H1 (cell line): ENCODE measurements around the gene SLC26A8. TPM values are rescaled to one million over a fixed set of nuclear protein-coding genes. Genes with fewer than 3 reads are reported as not detected.

ENCODE experiments used
- CTBP2 ChIP-seq: IDR thresholded peaks from 2 replicates; pipeline ENCODE4 v1.7.0; 2011; ENCODE audit warnings: borderline replicate concordance, mild to moderate bottlenecking, moderate library complexity, mixed read lengths, low read length; ENCODE audit not compliant: insufficient read depth, insufficient read length
- NANOG ChIP-seq: IDR thresholded peaks from 2 replicates; pipeline ENCODE4 v1.6.1; 2011; ENCODE audit warnings: low read length, low read depth, mild to moderate bottlenecking, inconsistent platforms; ENCODE audit not compliant: insufficient read depth, poor library complexity, severe bottlenecking
- PHF8 ChIP-seq: fragments of 200-600 bp; sonication (generic); conservative IDR thresholded peaks from 2 replicates; pipeline ENCODE4 v1.7.1; 2012; ENCODE audit warnings: low read depth, mild to moderate bottlenecking, inconsistent platforms, low read length, moderate library complexity
- SRF ChIP-seq: IDR thresholded peaks from 2 replicates; pipeline ENCODE4 v1.6.1; 2011; ENCODE audit warnings: mild to moderate bottlenecking, low read depth, low read length, moderate library complexity
- TAF1 ChIP-seq: IDR thresholded peaks from 2 replicates; pipeline ENCODE4 v1.6.1; 2011; ENCODE audit warnings: mild to moderate bottlenecking, low read depth, low read length
- TAF7 ChIP-seq: optimal IDR thresholded peaks from 2 replicates; pipeline ENCODE3; 2011; ENCODE audit warnings: low read depth, mild to moderate bottlenecking, inconsistent platforms, low read length, moderate library complexity, borderline replicate concordance
- polyA plus RNA-seq, 7 experiments: library from polyadenylated mRNA; depleted of rRNA in 3 of 7; stranded (reverse) in 5 of 7; unstranded in 2 of 7; fragments of >200 nt in 5 of 7; fragments of 200-250 nt in 2 of 7; gene quantifications; 1 replicate in 5 of 7; 2 replicates in 1 of 7; 4 replicates in 1 of 7; pipeline versions ENCODE4 v1.2.1 to v1.2.3, GENCODE V29; 2011 to 2013; ENCODE audit warnings: missing spikeins in 2 of 7, mixed read lengths in 2 of 7
- total RNA-seq: library from RNA; stranded (reverse); fragmentation: NEBNext Ultra II Directional; extraction: Animal tissue kit (Norgen Biotek cat#: 25700); gene quantifications from 2 replicates; pipeline ENCODE4 v1.2.1, GENCODE V29; 2021
- TF ChIP-seq, protein P1 (sequence below): IDR thresholded peaks from 2 replicates; pipeline ENCODE4 v1.6.1; 2012; ENCODE audit warnings: inconsistent platforms
- TF ChIP-seq, protein P2 (sequence below): IDR thresholded peaks from 2 replicates; pipeline ENCODE4 v1.6.1; 2011; ENCODE audit warnings: low read depth, mild to moderate bottlenecking, low read length; ENCODE audit not compliant: insufficient read depth

SLC26A8 gene
- total and polyA plus RNA-seq, 2 of the 8 experiments (the other 6 are each of a cell fraction or from before 2014, with no cell fraction given) = 0.56 to 0.57 TPM

DNA sequence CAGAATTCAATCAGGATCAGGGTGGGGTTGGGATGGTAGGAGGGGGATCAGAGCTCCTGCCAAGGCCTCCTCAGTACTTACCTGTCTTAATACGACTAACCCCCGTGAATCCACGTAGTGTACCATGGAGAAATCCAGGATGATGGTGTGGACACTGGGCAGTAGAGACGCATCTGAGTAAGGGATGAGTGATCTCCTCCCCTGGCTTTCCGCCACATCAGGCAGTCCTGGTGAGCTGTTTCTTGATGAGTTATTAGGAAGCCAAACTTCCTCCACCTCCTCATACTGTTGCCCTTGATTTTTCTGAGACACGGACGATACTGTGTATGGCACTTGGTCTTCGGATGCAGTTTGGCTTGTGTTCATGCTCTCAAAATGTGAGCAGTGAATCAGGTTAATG, 69.4 kb downstream of the SLC26A8 start (continued):
- TF ChIP-seq CTBP2 = no peak
- TF ChIP-seq SRF = no peak
- no peak for TF ChIP-seq TAF1
- no peak for TF ChIP-seq TAF7
- TF ChIP-seq NANOG = no peak
- TF ChIP-seq PHF8 = no peak
- TF ChIP-seq, protein P1, sequence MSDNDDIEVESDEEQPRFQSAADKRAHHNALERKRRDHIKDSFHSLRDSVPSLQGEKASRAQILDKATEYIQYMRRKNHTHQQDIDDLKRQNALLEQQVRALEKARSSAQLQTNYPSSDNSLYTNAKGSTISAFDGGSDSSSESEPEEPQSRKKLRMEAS = no peak
- TF ChIP-seq, protein P2, sequence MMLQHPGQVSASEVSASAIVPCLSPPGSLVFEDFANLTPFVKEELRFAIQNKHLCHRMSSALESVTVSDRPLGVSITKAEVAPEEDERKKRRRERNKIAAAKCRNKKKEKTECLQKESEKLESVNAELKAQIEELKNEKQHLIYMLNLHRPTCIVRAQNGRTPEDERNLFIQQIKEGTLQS = no peak
